22Rv1 (cell line): ENCODE measurements around the gene WWC1.

Experiments
- CTCF ChIP-seq: fragments of 450-650 bp; IDR thresholded peaks from 2 replicates; pipeline ENCODE4 v1.5.1; 2017; ENCODE audit warnings: mild to moderate bottlenecking
- ZFX ChIP-seq: fragments of 450-650 bp; IDR thresholded peaks from 2 replicates; pipeline ENCODE4 v1.6.1; 2017; ENCODE audit warnings: antibody characterized with exemption, borderline replicate concordance

GRCh38 chr5:168341178-168341577 lies 49.7 kb downstream of the WWC1 start:
- TF ChIP-seq CTCF (no peak), ZFX (no peak)
